Small intestine (tissue), 7 donors: ENCODE data around the gene SWAP70. TPM values are rescaled to one million over a fixed set of nuclear protein-coding genes. Genes with fewer than 3 reads are reported as not detected.
"Not testable (repeated sequence)": the region's sequence is repeated elsewhere in the genome, so short reads cannot be mapped to it uniquely, and the experiment has no call there.

ENCODE experiments used
- DNase-seq, 2 donors: peaks; one replicate each; pipeline versions ENCODE4 v3.0.0 to v3.0.0-alpha.2; 2013
- FAIRE-seq: peaks from 2 replicates; lab custom pipeline; 2012; peaks lifted over from hg19 to GRCh38; lab: Jason Lieb, UNC
- H3K27ac ChIP-seq, 3 donors: one replicate each; pipeline ENCODE4 v1.5.1; 2013; ENCODE audit warnings: low read length in 2 of 3, mild to moderate bottlenecking in 2 of 3, control low read depth in 1 of 3, inconsistent platforms in 1 of 3, low read depth in 1 of 3, moderate library complexity in 1 of 3
- H3K27me3 ChIP-seq, 3 donors: one replicate each; pipeline ENCODE4 v1.6.1; 2013; ENCODE audit warnings: low read length in 3 of 3, inconsistent platforms in 1 of 3; ENCODE audit not compliant: control insufficient read depth in 3 of 3, insufficient read depth in 3 of 3
- H3K36me3 ChIP-seq, 3 donors: one replicate each; pipeline ENCODE4 v1.6.1; 2013; ENCODE audit warnings: low read length in 3 of 3, inconsistent platforms in 1 of 3, low read depth in 1 of 3, mild to moderate bottlenecking in 1 of 3, moderate library complexity in 1 of 3; ENCODE audit not compliant: control insufficient read depth in 3 of 3, insufficient read depth in 2 of 3
- H3K4me1 ChIP-seq, 3 donors: one replicate each; pipeline ENCODE4 v1.6.1; 2013; ENCODE audit warnings: low read length in 2 of 3, inconsistent platforms in 1 of 3, low read depth in 1 of 3, mild to moderate bottlenecking in 1 of 3, moderate library complexity in 1 of 3; ENCODE audit not compliant: control insufficient read depth in 3 of 3, insufficient read depth in 2 of 3
- H3K4me3 ChIP-seq, 3 donors: one replicate each; pipeline ENCODE4 v1.5.1; 2013; ENCODE audit warnings: low read length in 3 of 3, control low read depth in 1 of 3, inconsistent platforms in 1 of 3, low read depth in 1 of 3, mild to moderate bottlenecking in 1 of 3, moderate library complexity in 1 of 3
- H3K9me3 ChIP-seq, 2 donors: one replicate each; pipeline ENCODE4 v1.6.1; 2013; ENCODE audit warnings: low read depth in 1 of 2, low read length in 1 of 2; ENCODE audit not compliant: control insufficient read depth in 2 of 2, insufficient read depth in 1 of 2
- WGBS, 3 donors: extraction: QIAGEN DNeasy Blood & Tissue Kit; methylation state at CpG; one replicate each; pipeline ENCODE4 v1.1.7; 2013; 5-methylcytosine and 5-hydroxymethylcytosine counted together
- polyA plus RNA-seq, 4 donors: library from polyadenylated mRNA; stranded (reverse) in 3 of 4; unstranded in 1 of 4; fragments of 200-250 nt in 3 of 4; fragments of 120-200 nt in 1 of 4; gene quantifications; one replicate each; pipeline versions ENCODE4 v1.2.1 to v1.2.3, GENCODE V29; 2013
- donor health status: healthy with polysubstance abuse.
- donor health status: control.
- donor health status: control.
- donor health status: Bipolar disorder and iron deficiency.
- donor health status: healthy.

Gene SWAP70
- polyA plus RNA-seq, 4 donors: 12.2 to 20.0 (median 12.6) TPM

- H3K4me1 ChIP-seq: no peaks in the 10 kb centered on the region
- no peaks in the 10 kb centered on the region for H3K9me3 ChIP-seq
- peaks cover 0 to 14% (median 0%) of the 10 kb centered on the region in 3 donors for H3K36me3 ChIP-seq
- FAIRE-seq: no peak
- WGBS, 3 donors: 14 to 54% (median 43%) methylated on average over 1 of the region's 1 CpG
- H3K27ac ChIP-seq: no peak overlapping the region
- H3K27me3 ChIP-seq: no peaks in the 10 kb centered on the region
- DNase-seq: no peak
- no peak overlapping the region for H3K4me3 ChIP-seq
Measured at GRCh38 chr11:9701799-9702198, 37.9 kb downstream of the SWAP70 start.

- Histone ChIP-seq H3K9me3 (no peaks in the 10 kb centered on the region), H3K36me3 (peaks cover 0 to 5% (median 0%) of the 10 kb centered on the region in 3 donors), H3K4me3 (no peak overlapping the region), H3K27ac (peak overlapping the region in 1 of 3 donors; percentile 27), H3K4me1 (no peaks in the 10 kb centered on the region), H3K27me3 (no peaks in the 10 kb centered on the region)
- DNase-seq: no peak
- WGBS, 3 donors: 72 to 90% (median 85%) methylated on average over 6 of the region's 6 CpGs
- no peak for FAIRE-seq
Measured at GRCh38 chr11:9703280-9703679, 39.4 kb downstream of the SWAP70 start.

- 89 to 100% (median 92%) methylated on average over 1 of the region's 1 CpG for WGBS, 3 donors
- Histone ChIP-seq H3K36me3 (peaks cover 0 to 2% (median 0%) of the 10 kb centered on the region in 3 donors), H3K4me3 (no peak overlapping the region), H3K27ac (no peak overlapping the region), H3K4me1 (no peaks in the 10 kb centered on the region), H3K9me3 (no peaks in the 10 kb centered on the region), H3K27me3 (no peaks in the 10 kb centered on the region)
- DNase-seq (no peak), FAIRE-seq (no peak)
Measured at GRCh38 chr11:9704037-9704436, 40.2 kb downstream of the SWAP70 start.

GRCh38 chr11:9704620-9705019, 40.7 kb downstream of the SWAP70 start:
- Histone ChIP-seq H3K36me3 (peaks cover 0 to 2% (median 0%) of the 10 kb centered on the region in 3 donors), H3K27ac (no peak overlapping the region), H3K27me3 (no peaks in the 10 kb centered on the region), H3K9me3 (no peaks in the 10 kb centered on the region), H3K4me3 (no peak overlapping the region), H3K4me1 (no peaks in the 10 kb centered on the region)
- no peak for DNase-seq
- no peak for FAIRE-seq
- WGBS, 3 donors: 88 to 93% (median 92%) methylated on average over 4 of the region's 4 CpGs

GRCh38 chr11:9705361-9705760, 41.5 kb downstream of the SWAP70 start:
- not testable (repeated sequence) for H3K9me3 ChIP-seq, FAIRE-seq

GRCh38 chr11:9708544-9708943, 44.7 kb downstream of the SWAP70 start:
- Histone ChIP-seq H3K4me1 (no peaks in the 10 kb centered on the region), H3K27me3 (no peaks in the 10 kb centered on the region), H3K4me3 (no peak overlapping the region), H3K36me3 (no peaks in the 10 kb centered on the region), H3K9me3 (no peaks in the 10 kb centered on the region), H3K27ac (no peak overlapping the region)
- DNase-seq (no peak), FAIRE-seq (no peak)
- 95 to 100% (median 97%) methylated on average over 1 of the region's 1 CpG for WGBS, 3 donors

More at GRCh38 chr11:9705361-9705760, 41.5 kb downstream of the SWAP70 start:
- not testable (repeated sequence) for H3K4me3 ChIP-seq, H3K36me3 ChIP-seq, H3K27ac ChIP-seq, H3K27me3 ChIP-seq, H3K4me1 ChIP-seq, DNase-seq

- 83 to 93% (median 91%) methylated on average over 4 of the region's 4 CpGs for WGBS, 3 donors
- Histone ChIP-seq H3K36me3 (peaks cover 0 to 6% (median 0%) of the 10 kb centered on the region in 3 donors), H3K27me3 (no peaks in the 10 kb centered on the region), H3K4me3 (no peak overlapping the region), H3K9me3 (peaks cover 0 to 4% of the 10 kb centered on the region in 2 donors), H3K27ac (no peak overlapping the region), H3K4me1 (no peaks in the 10 kb centered on the region)
- no peak for FAIRE-seq
- DNase-seq: no peak
Measured at GRCh38 chr11:9710223-9710622, 46.3 kb downstream of the SWAP70 start.

GRCh38 chr11:9710852-9711251, 47.0 kb downstream of the SWAP70 start:
- Histone ChIP-seq H3K9me3 (peaks cover 0 to 10% of the 10 kb centered on the region in 2 donors), H3K4me3 (no peak overlapping the region), H3K4me1 (no peaks in the 10 kb centered on the region), H3K36me3 (peaks cover 0 to 10% (median 0%) of the 10 kb centered on the region in 3 donors), H3K27ac (no peak overlapping the region), H3K27me3 (no peaks in the 10 kb centered on the region)
- FAIRE-seq (no peak), DNase-seq (no peak)
- WGBS, 3 donors: 91 to 100% (median 100%) methylated on average over 1 of the region's 1 CpG
